HCT116 (cell line): ENCODE data around the gene FAM163B. TPM values are rescaled to one million over a fixed set of nuclear protein-coding genes. Genes with fewer than 3 reads are reported as not detected.

ENCODE experiments used
- ATAC-seq: fragments of 200-7000 bp; cut with Tn5 transposase; 2 replicates; pipeline ENCODE4 v1.9.1; 2020; ENCODE audit warnings: mild to moderate bottlenecking, moderate library complexity
- BruUV-seq: library from RNA; stranded (reverse); fragments of 400-500 nt; replicated peaks from 2 replicates; lab custom pipeline; 2021; lab: Mats Ljungman, UMichigan
- CTCF ChIA-PET: fragments of 300-600 bp; sonication (Branson Sonifier 250); formaldehyde crosslinking; loops from one replicate; lab custom pipeline; 2021; ENCODE audit warnings: antibody characterized with exemption; lab: Charles Lee
- POLR2A ChIA-PET: fragments of 300-600, 350-600 bp; sonication (Branson Sonifier 250); formaldehyde crosslinking; loops from one replicate; lab custom pipeline; 2021; ENCODE audit warnings: antibody characterized with exemption; lab: Charles Lee
- RAD21 ChIA-PET, 2 experiments: fragments of 300-600 bp; sonication (Branson Sonifier 250); formaldehyde crosslinking; loops; one replicate each; lab custom pipeline; 2023; ENCODE audit warnings: low total read pairs in 2 of 2; ENCODE audit not compliant: uncharacterized antibody in 2 of 2, unreplicated experiment in 2 of 2, low non-redundant PET in 1 of 2; lab: Charles Lee
- DNase-seq: peaks from one replicate; pipeline ENCODE4 v3.0.0-alpha.2; 2010; ENCODE audit warnings: low read depth, low spot score
- H2AFZ ChIP-seq: fragments of 200-600 bp; shearing (Covaris generic), sonication (generic); 2 replicates; pipeline ENCODE4 v1.6.1; 2017; ENCODE audit warnings: low read depth, mixed run types, mixed read lengths, antibody characterized with exemption, low read length; ENCODE audit not compliant: poor library complexity, severe bottlenecking
- H3K27ac ChIP-seq: 2 replicates; pipeline ENCODE4 v1.5.1; 2012; ENCODE audit warnings: low read depth, low read length
- H3K27me3 ChIP-seq: fragments of 200-600 bp; sonication (generic); 2 replicates; pipeline ENCODE4 v1.6.1; 2016; ENCODE audit warnings: mixed run types, low read length, mixed read lengths; ENCODE audit not compliant: insufficient read depth
- H3K36me3 ChIP-seq, 2 experiments: fragments of 200-500 bp in 1 of 2; fragments of 200-600 bp in 1 of 2; sonication (Bioruptor generic) in 1 of 2; sonication (generic) in 1 of 2; 2 replicates each; pipeline versions ENCODE4 v1.5.1 to v1.6.1; 2014 to 2016; ENCODE audit warnings: low read length in 2 of 2, inconsistent platforms in 1 of 2, mixed read lengths in 1 of 2, mixed run types in 1 of 2; ENCODE audit not compliant: insufficient read depth in 2 of 2, control insufficient read depth in 1 of 2
- H3K4me1 ChIP-seq, 2 experiments: fragments of 200-600 bp in 1 of 2; sonication (generic) in 1 of 2; 2 replicates each; pipeline versions ENCODE4 v1.5.1 to v1.6.1; 2012 to 2017; ENCODE audit warnings: low read length in 2 of 2, inconsistent platforms in 1 of 2, mild to moderate bottlenecking in 1 of 2, mixed read lengths in 1 of 2, mixed run types in 1 of 2, moderate library complexity in 1 of 2; ENCODE audit not compliant: insufficient read depth in 2 of 2, control insufficient read depth in 1 of 2
- H3K4me2 ChIP-seq: fragments of 200-600 bp; sonication (generic); 2 replicates; pipeline ENCODE4 v1.6.1; 2017; ENCODE audit warnings: mixed run types, low read length, mixed read lengths
- H3K4me3 ChIP-seq, 2 experiments: fragments of 200-600 bp in 1 of 2; sonication (generic) in 1 of 2; replicated peaks in 1 of 2; 2 replicates each; pipeline ENCODE4 v1.5.1; 2011 to 2016; ENCODE audit warnings: low read length in 2 of 2, control low read depth in 1 of 2, low read depth in 1 of 2, mild to moderate bottlenecking in 1 of 2, mixed read lengths in 1 of 2, mixed run types in 1 of 2
- H3K79me2 ChIP-seq: fragments of 200-600 bp; sonication (generic); 2 replicates; pipeline ENCODE4 v1.6.1; 2017; ENCODE audit warnings: mild to moderate bottlenecking, mixed run types, low read length, moderate library complexity, mixed read lengths; ENCODE audit not compliant: insufficient read depth
- H3K9ac ChIP-seq: fragments of 200-600 bp; sonication (generic); 2 replicates; pipeline ENCODE4 v1.6.1; 2016; ENCODE audit warnings: low read length, mixed read lengths
- H3K9me2 ChIP-seq: fragments of 200-600 bp; sonication (generic), shearing (Covaris generic); 2 replicates; pipeline ENCODE4 v1.6.1; 2017; ENCODE audit warnings: mixed run types, mild to moderate bottlenecking, moderate library complexity; ENCODE audit not compliant: insufficient read depth
- H3K9me3 ChIP-seq, 2 experiments: fragments of 200-500 bp in 1 of 2; fragments of 200-600 bp in 1 of 2; sonication (Bioruptor generic) in 1 of 2; sonication (generic) in 1 of 2; 2 replicates each; pipeline ENCODE4 v1.6.1; 2014 to 2017; ENCODE audit warnings: low read length in 2 of 2, mixed read lengths in 2 of 2, inconsistent platforms in 1 of 2, low read depth in 1 of 2, mild to moderate bottlenecking in 1 of 2, mixed run types in 1 of 2, moderate library complexity in 1 of 2; ENCODE audit not compliant: control insufficient read depth in 1 of 2, insufficient read depth in 1 of 2
- H4K20me1 ChIP-seq: fragments of 200-600 bp; sonication (generic), shearing (Covaris generic); 2 replicates; pipeline ENCODE4 v1.6.1; 2017; ENCODE audit warnings: mixed run types, mild to moderate bottlenecking, moderate library complexity; ENCODE audit not compliant: insufficient read depth
- ATF3 ChIP-seq: IDR thresholded peaks from 2 replicates; pipeline ENCODE4 v1.6.1; 2012
- CBX3 ChIP-seq: IDR thresholded peaks from 2 replicates; pipeline ENCODE4 v1.6.1; 2012; ENCODE audit warnings: low read depth
- CEBPB ChIP-seq: IDR thresholded peaks from 2 replicates; pipeline ENCODE4 v1.6.1; 2012; ENCODE audit warnings: low read depth
- ELF1 ChIP-seq: IDR thresholded peaks from 2 replicates; pipeline ENCODE4 v1.6.1; 2012; ENCODE audit warnings: low read depth, borderline replicate concordance
- FOSL1 ChIP-seq: IDR thresholded peaks from 2 replicates; pipeline ENCODE4 v1.6.1; 2012; ENCODE audit warnings: low read depth
- MAX ChIP-seq: IDR thresholded peaks from 2 replicates; pipeline ENCODE4 v1.6.1; 2012
- POLR2AphosphoS5 ChIP-seq: IDR thresholded peaks from 2 replicates; pipeline ENCODE4 v1.6.1; 2011; ENCODE audit warnings: mild to moderate bottlenecking, low read depth, low read length, moderate library complexity
- SIN3A ChIP-seq: IDR thresholded peaks from 2 replicates; pipeline ENCODE4 v1.6.1; 2012; ENCODE audit warnings: low read depth
- SRF ChIP-seq: IDR thresholded peaks from 2 replicates; pipeline ENCODE4 v1.6.1; 2012; ENCODE audit warnings: low read depth
- TCF7L2 ChIP-seq: IDR thresholded peaks from 2 replicates; pipeline ENCODE4 v1.7.0; 2011; ENCODE audit warnings: borderline replicate concordance, inconsistent platforms; ENCODE audit not compliant: insufficient read depth, insufficient read length; ENCODE audit errors: extremely low read depth
- YY1 ChIP-seq: IDR thresholded peaks from 2 replicates; pipeline ENCODE4 v1.6.1; 2011; ENCODE audit warnings: low read length, low read depth, moderate library complexity, mild to moderate bottlenecking; ENCODE audit not compliant: insufficient replicate concordance; ENCODE audit errors: extremely low read depth
- ZBTB33 ChIP-seq: IDR thresholded peaks from 2 replicates; pipeline ENCODE4 v1.6.1; 2011; ENCODE audit warnings: mild to moderate bottlenecking, low read length, moderate library complexity; ENCODE audit not compliant: insufficient replicate concordance; ENCODE audit errors: extremely low read depth
- ZNF274 ChIP-seq: fragments of 200-500 bp; sonication (Bioruptor generic); IDR thresholded peaks from 2 replicates; pipeline ENCODE4 v1.6.1; 2014; ENCODE audit warnings: mild to moderate bottlenecking, low read depth, low read length, inconsistent platforms
- intact Hi-C: fragments of 100-400 bp; cut with micrococcal nuclease; formaldehyde crosslinking; loops from 2 replicates; pipeline ENCODE4 v1.10.0; 2022
- total RNA-seq: library from RNA; stranded (reverse); gene quantifications from one replicate; pipeline ENCODE4 v1.2.1, GENCODE V29; 2021; ENCODE audit not compliant: unreplicated experiment

FAM163B gene
- total RNA-seq, 1 experiment from 2014 or later = not detected

GRCh38 chr9:133605856-133606707 is 3.1 kb downstream of the FAM163B start (continued):
- TF ChIP-seq YY1 = no peak

- Histone ChIP-seq H3K9ac (no peak overlapping the region), H3K27me3 (peaks cover 29% of the 10 kb centered on the region), H3K9me3 (no peaks in the 10 kb centered on the region), H2AFZ (no peak overlapping the region), H3K4me3 (no peak overlapping the region), H3K9me2 (no peaks in the 10 kb centered on the region), H3K4me2 (no peak overlapping the region), H3K79me2 (no peaks in the 10 kb centered on the region), H3K27ac (no peak overlapping the region), H3K4me1 (no peaks in the 10 kb centered on the region), H3K36me3 (no peaks in the 10 kb centered on the region), H4K20me1 (no peaks in the 10 kb centered on the region)
- CTCF ChIA-PET = no interaction called here
- intact Hi-C loops = no loop called here
- no TSS peak for BruUV-seq
- RAD21 ChIA-PET = no interaction called here
- POLR2A ChIA-PET = no interaction called here
- no peak for TF ChIP-seq SIN3A
- no peak for TF ChIP-seq SRF
- no peak for TF ChIP-seq ELF1
- TF ChIP-seq ZNF274 = no peak
- ATAC-seq (no peak), DNase-seq (no peak)
These were observed 3.7 kb downstream of the FAM163B start for GRCh38 chr9:133605446-133605845.

GRCh38 chr9:133604856-133605255 is 4.3 kb downstream of the FAM163B start:
- CTCF ChIA-PET = no interaction called here
- Histone ChIP-seq H3K27ac (no peak overlapping the region), H3K4me1 (no peaks in the 10 kb centered on the region), H3K36me3 (no peaks in the 10 kb centered on the region), H3K9me2 (no peaks in the 10 kb centered on the region), H3K79me2 (no peaks in the 10 kb centered on the region), H3K4me2 (no peak overlapping the region), H3K27me3 (peaks cover 28% of the 10 kb centered on the region), H4K20me1 (no peaks in the 10 kb centered on the region), H3K9ac (no peak overlapping the region), H3K9me3 (no peaks in the 10 kb centered on the region), H3K4me3 (no peak overlapping the region), H2AFZ (no peak overlapping the region)
- ATAC-seq (no peak), DNase-seq (no peak)
- POLR2A ChIA-PET = no interaction called here
- intact Hi-C loops = no loop called here
- RAD21 ChIA-PET = no interaction called here
- no TSS peak for BruUV-seq
- TF ChIP-seq CBX3 (no peak), ZBTB33 (no peak), CEBPB (no peak), TCF7L2 (no peak), FOSL1 (no peak), MAX (no peak), POLR2AphosphoS5 (no peak), SRF (no peak), ATF3 (no peak)
